ENCODE results near the gene HOPX. TPM values are rescaled to one million over a fixed set of nuclear protein-coding genes. Genes with fewer than 3 reads are reported as not detected.

The HOPX gene
- total RNA-seq, 1 experiment from 2014 or later: 0.26 TPM

DNA sequence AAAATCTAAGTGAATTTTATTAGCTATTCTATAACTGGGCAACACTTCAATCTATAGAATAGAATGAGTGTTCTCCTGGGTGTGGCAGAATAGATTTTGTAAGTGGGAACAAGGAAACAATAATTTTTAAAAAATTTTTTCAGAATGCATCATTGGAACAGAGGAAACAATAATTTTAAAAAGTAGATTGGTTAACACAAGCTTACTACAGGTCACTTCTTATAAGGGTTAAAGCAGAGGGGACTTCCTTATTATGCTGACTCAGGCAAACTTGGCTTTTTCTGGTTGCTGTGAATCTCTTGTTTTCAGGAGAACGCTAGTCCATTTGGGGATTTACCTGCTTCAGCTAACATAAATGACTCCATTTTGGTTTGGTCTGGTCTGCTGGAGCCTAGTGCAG lies 52.5 kb downstream of the HOPX start:
- H3K27me3 Mint-ChIP-seq (ENCODE audit: low read depth): peaks cover 23% of the 10 kb centered on the region
- TF ChIP-seq, protein P1, sequence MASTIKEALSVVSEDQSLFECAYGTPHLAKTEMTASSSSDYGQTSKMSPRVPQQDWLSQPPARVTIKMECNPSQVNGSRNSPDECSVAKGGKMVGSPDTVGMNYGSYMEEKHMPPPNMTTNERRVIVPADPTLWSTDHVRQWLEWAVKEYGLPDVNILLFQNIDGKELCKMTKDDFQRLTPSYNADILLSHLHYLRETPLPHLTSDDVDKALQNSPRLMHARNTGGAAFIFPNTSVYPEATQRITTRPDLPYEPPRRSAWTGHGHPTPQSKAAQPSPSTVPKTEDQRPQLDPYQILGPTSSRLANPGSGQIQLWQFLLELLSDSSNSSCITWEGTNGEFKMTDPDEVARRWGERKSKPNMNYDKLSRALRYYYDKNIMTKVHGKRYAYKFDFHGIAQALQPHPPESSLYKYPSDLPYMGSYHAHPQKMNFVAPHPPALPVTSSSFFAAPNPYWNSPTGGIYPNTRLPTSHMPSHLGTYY (CRISPR knock-in tag; IDR thresholded peaks at IDR 0.05): no peak
- TF ChIP-seq FOXK1 (CRISPR knock-in tag; IDR thresholded peaks at IDR 0.05) (no peak), ZBTB21 (CRISPR knock-in tag; IDR thresholded peaks at IDR 0.05; ENCODE audit: borderline replicate concordance) (no peak), RORB (CRISPR knock-in tag; IDR thresholded peaks at IDR 0.05) (no peak), MYBL2 (CRISPR knock-in tag; IDR thresholded peaks at IDR 0.05) (no peak), CBFB (CRISPR knock-in tag; IDR thresholded peaks at IDR 0.05; ENCODE audit: low read depth) (no peak), ZNF416 (CRISPR knock-in tag; IDR thresholded peaks at IDR 0.05) (no peak), NR3C1 (CRISPR knock-in tag; conservative IDR thresholded peaks at IDR 0.05; ENCODE audit: low read depth) (no peak), ATF1 (CRISPR knock-in tag; IDR thresholded peaks at IDR 0.05) (no peak), ZNF219 (CRISPR knock-in tag; IDR thresholded peaks at IDR 0.05; ENCODE audit: borderline replicate concordance) (no peak), ZNF138 (CRISPR knock-in tag; conservative IDR thresholded peaks at IDR 0.05) (no peak)
- TF ChIP-seq, protein P2, sequence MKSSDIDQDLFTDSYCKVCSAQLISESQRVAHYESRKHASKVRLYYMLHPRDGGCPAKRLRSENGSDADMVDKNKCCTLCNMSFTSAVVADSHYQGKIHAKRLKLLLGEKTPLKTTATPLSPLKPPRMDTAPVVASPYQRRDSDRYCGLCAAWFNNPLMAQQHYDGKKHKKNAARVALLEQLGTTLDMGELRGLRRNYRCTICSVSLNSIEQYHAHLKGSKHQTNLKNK (CRISPR knock-in tag; IDR thresholded peaks at IDR 0.05): no peak
- TF ChIP-seq, protein P3, sequence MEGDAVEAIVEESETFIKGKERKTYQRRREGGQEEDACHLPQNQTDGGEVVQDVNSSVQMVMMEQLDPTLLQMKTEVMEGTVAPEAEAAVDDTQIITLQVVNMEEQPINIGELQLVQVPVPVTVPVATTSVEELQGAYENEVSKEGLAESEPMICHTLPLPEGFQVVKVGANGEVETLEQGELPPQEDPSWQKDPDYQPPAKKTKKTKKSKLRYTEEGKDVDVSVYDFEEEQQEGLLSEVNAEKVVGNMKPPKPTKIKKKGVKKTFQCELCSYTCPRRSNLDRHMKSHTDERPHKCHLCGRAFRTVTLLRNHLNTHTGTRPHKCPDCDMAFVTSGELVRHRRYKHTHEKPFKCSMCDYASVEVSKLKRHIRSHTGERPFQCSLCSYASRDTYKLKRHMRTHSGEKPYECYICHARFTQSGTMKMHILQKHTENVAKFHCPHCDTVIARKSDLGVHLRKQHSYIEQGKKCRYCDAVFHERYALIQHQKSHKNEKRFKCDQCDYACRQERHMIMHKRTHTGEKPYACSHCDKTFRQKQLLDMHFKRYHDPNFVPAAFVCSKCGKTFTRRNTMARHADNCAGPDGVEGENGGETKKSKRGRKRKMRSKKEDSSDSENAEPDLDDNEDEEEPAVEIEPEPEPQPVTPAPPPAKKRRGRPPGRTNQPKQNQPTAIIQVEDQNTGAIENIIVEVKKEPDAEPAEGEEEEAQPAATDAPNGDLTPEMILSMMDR (IDR thresholded peaks at IDR 0.05): no peak
- TF ChIP-seq, protein P4, sequence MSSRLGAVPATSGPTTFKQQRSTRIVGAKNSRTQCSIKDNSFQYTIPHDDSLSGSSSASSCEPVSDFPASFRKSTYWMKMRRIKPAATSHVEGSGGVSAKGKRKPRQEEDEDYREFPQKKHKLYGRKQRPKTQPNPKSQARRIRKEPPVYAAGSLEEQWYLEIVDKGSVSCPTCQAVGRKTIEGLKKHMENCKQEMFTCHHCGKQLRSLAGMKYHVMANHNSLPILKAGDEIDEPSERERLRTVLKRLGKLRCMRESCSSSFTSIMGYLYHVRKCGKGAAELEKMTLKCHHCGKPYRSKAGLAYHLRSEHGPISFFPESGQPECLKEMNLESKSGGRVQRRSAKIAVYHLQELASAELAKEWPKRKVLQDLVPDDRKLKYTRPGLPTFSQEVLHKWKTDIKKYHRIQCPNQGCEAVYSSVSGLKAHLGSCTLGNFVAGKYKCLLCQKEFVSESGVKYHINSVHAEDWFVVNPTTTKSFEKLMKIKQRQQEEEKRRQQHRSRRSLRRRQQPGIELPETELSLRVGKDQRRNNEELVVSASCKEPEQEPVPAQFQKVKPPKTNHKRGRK (CRISPR knock-in tag; IDR thresholded peaks at IDR 0.05; ENCODE audit: borderline replicate concordance): no peak
- TF ChIP-seq, protein P5, sequence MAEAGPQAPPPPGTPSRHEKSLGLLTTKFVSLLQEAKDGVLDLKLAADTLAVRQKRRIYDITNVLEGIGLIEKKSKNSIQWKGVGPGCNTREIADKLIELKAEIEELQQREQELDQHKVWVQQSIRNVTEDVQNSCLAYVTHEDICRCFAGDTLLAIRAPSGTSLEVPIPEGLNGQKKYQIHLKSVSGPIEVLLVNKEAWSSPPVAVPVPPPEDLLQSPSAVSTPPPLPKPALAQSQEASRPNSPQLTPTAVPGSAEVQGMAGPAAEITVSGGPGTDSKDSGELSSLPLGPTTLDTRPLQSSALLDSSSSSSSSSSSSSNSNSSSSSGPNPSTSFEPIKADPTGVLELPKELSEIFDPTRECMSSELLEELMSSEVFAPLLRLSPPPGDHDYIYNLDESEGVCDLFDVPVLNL (CRISPR knock-in tag; IDR thresholded peaks at IDR 0.05; ENCODE audit: borderline replicate concordance, low read depth): no peak
- TF ChIP-seq, protein P6, sequence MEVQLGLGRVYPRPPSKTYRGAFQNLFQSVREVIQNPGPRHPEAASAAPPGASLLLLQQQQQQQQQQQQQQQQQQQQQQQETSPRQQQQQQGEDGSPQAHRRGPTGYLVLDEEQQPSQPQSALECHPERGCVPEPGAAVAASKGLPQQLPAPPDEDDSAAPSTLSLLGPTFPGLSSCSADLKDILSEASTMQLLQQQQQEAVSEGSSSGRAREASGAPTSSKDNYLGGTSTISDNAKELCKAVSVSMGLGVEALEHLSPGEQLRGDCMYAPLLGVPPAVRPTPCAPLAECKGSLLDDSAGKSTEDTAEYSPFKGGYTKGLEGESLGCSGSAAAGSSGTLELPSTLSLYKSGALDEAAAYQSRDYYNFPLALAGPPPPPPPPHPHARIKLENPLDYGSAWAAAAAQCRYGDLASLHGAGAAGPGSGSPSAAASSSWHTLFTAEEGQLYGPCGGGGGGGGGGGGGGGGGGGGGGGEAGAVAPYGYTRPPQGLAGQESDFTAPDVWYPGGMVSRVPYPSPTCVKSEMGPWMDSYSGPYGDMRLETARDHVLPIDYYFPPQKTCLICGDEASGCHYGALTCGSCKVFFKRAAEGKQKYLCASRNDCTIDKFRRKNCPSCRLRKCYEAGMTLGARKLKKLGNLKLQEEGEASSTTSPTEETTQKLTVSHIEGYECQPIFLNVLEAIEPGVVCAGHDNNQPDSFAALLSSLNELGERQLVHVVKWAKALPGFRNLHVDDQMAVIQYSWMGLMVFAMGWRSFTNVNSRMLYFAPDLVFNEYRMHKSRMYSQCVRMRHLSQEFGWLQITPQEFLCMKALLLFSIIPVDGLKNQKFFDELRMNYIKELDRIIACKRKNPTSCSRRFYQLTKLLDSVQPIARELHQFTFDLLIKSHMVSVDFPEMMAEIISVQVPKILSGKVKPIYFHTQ (CRISPR knock-in tag; IDR thresholded peaks at IDR 0.05): no peak
- POLR2A ChIA-PET: no interaction called here
- H3K36me3 Mint-ChIP-seq: peaks cover 27% of the 10 kb centered on the region
- CTCF ChIA-PET: interaction anchor here (0.6 kb wide), 1 partner anchor 282 kb away, joined by 4 read pairs; no protein-coding TSS in a partner anchor
- H3K4me3 Mint-ChIP-seq: no peak overlapping the region
- no peak for ATAC-seq
- H3K27ac Mint-ChIP-seq: no peak overlapping the region
- no peaks in the 10 kb centered on the region for H3K4me1 Mint-ChIP-seq
- H3K9me3 Mint-ChIP-seq: peaks cover 38% of the 10 kb centered on the region
- DNase-seq (ENCODE audit: low spot score): no peak

DNA sequence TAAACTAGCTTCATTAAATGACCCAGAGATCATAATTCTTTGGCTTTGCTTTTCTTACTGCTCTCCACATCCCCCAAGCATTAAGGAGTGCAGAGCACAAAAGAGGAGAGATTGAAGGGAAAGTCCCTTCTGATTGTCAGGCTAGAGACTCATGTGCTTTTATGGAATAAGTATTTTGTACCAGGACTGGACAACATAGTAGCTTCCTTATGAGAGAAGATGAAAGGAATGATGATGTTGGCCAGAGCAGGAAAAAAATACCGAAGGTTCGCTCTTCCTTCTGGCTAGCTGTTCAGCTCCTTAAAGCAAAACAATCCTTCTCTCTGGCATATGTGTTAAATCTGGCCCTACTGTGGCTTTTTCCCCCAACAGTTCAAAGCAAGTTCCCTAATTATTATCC lies 53.1 kb downstream of the HOPX start:
- ATAC-seq (no peak), DNase-seq (ENCODE audit: low spot score) (no peak)
- CTCF ChIA-PET: no interaction called here
- POLR2A ChIA-PET: no interaction called here
- Mint-ChIP-seq H3K4me3 (no peak overlapping the region), H3K27me3 (ENCODE audit: low read depth) (peaks cover 27% of the 10 kb centered on the region), H3K27ac (no peak overlapping the region), H3K4me1 (no peaks in the 10 kb centered on the region), H3K9me3 (peaks cover 43% of the 10 kb centered on the region), H3K36me3 (peaks cover 28% of the 10 kb centered on the region)
- TF ChIP-seq GABPB1 (CRISPR knock-in tag; IDR thresholded peaks at IDR 0.05): no peak
- TF ChIP-seq, protein P7, sequence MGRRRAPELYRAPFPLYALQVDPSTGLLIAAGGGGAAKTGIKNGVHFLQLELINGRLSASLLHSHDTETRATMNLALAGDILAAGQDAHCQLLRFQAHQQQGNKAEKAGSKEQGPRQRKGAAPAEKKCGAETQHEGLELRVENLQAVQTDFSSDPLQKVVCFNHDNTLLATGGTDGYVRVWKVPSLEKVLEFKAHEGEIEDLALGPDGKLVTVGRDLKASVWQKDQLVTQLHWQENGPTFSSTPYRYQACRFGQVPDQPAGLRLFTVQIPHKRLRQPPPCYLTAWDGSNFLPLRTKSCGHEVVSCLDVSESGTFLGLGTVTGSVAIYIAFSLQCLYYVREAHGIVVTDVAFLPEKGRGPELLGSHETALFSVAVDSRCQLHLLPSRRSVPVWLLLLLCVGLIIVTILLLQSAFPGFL (CRISPR knock-in tag; IDR thresholded peaks at IDR 0.05; ENCODE audit: borderline replicate concordance): no peak

Data from WTC11 (cell line).